Esophagus squamous epithelium (tissue), 4 donors: ENCODE measurements around the gene CACNA1D.

Experiments used
- POLR2A ChIP-seq, 4 donors: fragments of 450-650 bp; IDR thresholded peaks; one replicate each; pipeline ENCODE4 v1.6.1; 2017; ENCODE audit warnings: antibody characterized with exemption in 4 of 4, mild to moderate bottlenecking in 4 of 4, moderate library complexity in 3 of 4
- TF ChIP-seq, protein P1 (sequence below), 6 experiments: fragments of 450-650 bp in 4 of 6; fragments of 200-600 bp in 2 of 6; sonication (generic) in 2 of 6; IDR thresholded peaks; one replicate each; pipeline ENCODE4 v1.5.1; 2016 to 2019; ENCODE audit warnings: antibody characterized with exemption in 6 of 6, mild to moderate bottlenecking in 4 of 6, moderate library complexity in 4 of 6

DNA sequence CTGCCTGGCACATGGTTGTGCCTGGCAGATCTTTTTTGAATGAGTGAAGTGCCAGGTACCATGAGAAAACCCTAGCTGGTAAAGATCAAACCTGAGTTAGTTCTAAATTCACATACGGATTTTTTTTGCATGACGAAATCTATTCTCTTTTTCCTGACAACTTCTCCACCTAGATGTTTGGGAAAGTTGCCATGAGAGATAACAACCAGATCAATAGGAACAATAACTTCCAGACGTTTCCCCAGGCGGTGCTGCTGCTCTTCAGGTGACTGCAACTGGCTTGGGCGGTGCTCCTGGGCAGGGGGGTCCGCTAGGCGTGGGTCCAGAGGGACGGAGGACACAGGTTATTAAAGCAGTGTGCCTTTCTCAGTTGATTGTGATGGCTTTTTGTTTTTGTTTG lies 280.0 kb downstream of the CACNA1D start:
- TF ChIP-seq, protein P1, sequence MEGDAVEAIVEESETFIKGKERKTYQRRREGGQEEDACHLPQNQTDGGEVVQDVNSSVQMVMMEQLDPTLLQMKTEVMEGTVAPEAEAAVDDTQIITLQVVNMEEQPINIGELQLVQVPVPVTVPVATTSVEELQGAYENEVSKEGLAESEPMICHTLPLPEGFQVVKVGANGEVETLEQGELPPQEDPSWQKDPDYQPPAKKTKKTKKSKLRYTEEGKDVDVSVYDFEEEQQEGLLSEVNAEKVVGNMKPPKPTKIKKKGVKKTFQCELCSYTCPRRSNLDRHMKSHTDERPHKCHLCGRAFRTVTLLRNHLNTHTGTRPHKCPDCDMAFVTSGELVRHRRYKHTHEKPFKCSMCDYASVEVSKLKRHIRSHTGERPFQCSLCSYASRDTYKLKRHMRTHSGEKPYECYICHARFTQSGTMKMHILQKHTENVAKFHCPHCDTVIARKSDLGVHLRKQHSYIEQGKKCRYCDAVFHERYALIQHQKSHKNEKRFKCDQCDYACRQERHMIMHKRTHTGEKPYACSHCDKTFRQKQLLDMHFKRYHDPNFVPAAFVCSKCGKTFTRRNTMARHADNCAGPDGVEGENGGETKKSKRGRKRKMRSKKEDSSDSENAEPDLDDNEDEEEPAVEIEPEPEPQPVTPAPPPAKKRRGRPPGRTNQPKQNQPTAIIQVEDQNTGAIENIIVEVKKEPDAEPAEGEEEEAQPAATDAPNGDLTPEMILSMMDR (IDR thresholded peaks at IDR 0.05) = no peak
- TF ChIP-seq POLR2A (IDR thresholded peaks at IDR 0.05) = no peak
